Measurements from ENCODE around the gene ADCYAP1R1.

ADCYAP1R1 gene

GRCh38 chr7:31092606-31093005 lies 40.5 kb downstream of the ADCYAP1R1 start:
- DNase-seq (ENCODE audit: insufficient read length, low spot score) (no peak), FAIRE-seq (no peak)

DNA sequence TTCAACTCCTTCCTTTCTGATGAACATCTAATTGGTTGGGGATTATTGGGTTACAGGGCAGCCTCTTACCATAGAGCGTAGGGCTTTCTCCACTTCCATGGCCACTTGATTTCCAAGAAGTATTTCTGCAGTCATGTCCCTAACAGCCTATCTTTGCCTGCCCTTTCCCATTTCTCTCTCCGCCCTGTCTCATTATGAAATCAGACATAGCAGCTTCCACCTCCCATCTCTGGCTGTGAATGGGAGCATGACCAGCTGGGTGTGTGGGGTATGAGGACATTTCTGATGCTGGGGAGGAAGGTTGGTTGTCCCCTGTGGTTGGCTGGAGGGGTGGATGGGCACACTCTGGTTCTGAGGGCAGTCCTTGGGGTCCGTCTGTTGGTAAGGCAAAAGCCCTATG lies 41.2 kb downstream of the ADCYAP1R1 start:
- DNase-seq (ENCODE audit: insufficient read length, low spot score) (no peak), FAIRE-seq (no peak)
- TF ChIP-seq POLR2AphosphoS5 (IDR thresholded peaks at IDR 0.05; ENCODE audit: low read depth, low read length) (no peak), POLR2A (IDR thresholded peaks at IDR 0.05; ENCODE audit: low read depth, low read length) (no peak), POU2F2 (IDR thresholded peaks at IDR 0.05; ENCODE audit: low read depth, low read length) (no peak), SPI1 (IDR thresholded peaks at IDR 0.05; ENCODE audit: low read depth, low read length) (no peak), PAX5 (IDR thresholded peaks at IDR 0.05; ENCODE audit: insufficient read depth, low read length, severe bottlenecking) (no peak), TAF1 (IDR thresholded peaks at IDR 0.05; ENCODE audit: low read depth, low read length) (no peak)

More at GRCh38 chr7:31092606-31093005, 40.5 kb downstream of the ADCYAP1R1 start:
- TF ChIP-seq PAX5 (IDR thresholded peaks at IDR 0.05; ENCODE audit: insufficient read depth, low read length, severe bottlenecking) (no peak), POLR2A (IDR thresholded peaks at IDR 0.05; ENCODE audit: low read depth, low read length) (no peak), TAF1 (IDR thresholded peaks at IDR 0.05; ENCODE audit: low read depth, low read length) (no peak), POLR2AphosphoS5 (IDR thresholded peaks at IDR 0.05; ENCODE audit: low read depth, low read length) (no peak), POU2F2 (IDR thresholded peaks at IDR 0.05; ENCODE audit: low read depth, low read length) (no peak), SPI1 (IDR thresholded peaks at IDR 0.05; ENCODE audit: low read depth, low read length) (no peak)

GRCh38 chr7:31094271-31094670 lies 42.2 kb downstream of the ADCYAP1R1 start:
- DNase-seq (ENCODE audit: insufficient read length, low spot score) (no peak), FAIRE-seq (no peak)
- TF ChIP-seq POLR2A (IDR thresholded peaks at IDR 0.05; ENCODE audit: low read depth, low read length): no peak
- no peak for TF ChIP-seq PAX5 (IDR thresholded peaks at IDR 0.05; ENCODE audit: insufficient read depth, low read length, severe bottlenecking)
- TF ChIP-seq SPI1 (IDR thresholded peaks at IDR 0.05; ENCODE audit: low read depth, low read length): no peak
- no peak for TF ChIP-seq POLR2AphosphoS5 (IDR thresholded peaks at IDR 0.05; ENCODE audit: low read depth, low read length)
- TF ChIP-seq POU2F2 (IDR thresholded peaks at IDR 0.05; ENCODE audit: low read depth, low read length): no peak
- no peak for TF ChIP-seq TAF1 (IDR thresholded peaks at IDR 0.05; ENCODE audit: low read depth, low read length)

DNA sequence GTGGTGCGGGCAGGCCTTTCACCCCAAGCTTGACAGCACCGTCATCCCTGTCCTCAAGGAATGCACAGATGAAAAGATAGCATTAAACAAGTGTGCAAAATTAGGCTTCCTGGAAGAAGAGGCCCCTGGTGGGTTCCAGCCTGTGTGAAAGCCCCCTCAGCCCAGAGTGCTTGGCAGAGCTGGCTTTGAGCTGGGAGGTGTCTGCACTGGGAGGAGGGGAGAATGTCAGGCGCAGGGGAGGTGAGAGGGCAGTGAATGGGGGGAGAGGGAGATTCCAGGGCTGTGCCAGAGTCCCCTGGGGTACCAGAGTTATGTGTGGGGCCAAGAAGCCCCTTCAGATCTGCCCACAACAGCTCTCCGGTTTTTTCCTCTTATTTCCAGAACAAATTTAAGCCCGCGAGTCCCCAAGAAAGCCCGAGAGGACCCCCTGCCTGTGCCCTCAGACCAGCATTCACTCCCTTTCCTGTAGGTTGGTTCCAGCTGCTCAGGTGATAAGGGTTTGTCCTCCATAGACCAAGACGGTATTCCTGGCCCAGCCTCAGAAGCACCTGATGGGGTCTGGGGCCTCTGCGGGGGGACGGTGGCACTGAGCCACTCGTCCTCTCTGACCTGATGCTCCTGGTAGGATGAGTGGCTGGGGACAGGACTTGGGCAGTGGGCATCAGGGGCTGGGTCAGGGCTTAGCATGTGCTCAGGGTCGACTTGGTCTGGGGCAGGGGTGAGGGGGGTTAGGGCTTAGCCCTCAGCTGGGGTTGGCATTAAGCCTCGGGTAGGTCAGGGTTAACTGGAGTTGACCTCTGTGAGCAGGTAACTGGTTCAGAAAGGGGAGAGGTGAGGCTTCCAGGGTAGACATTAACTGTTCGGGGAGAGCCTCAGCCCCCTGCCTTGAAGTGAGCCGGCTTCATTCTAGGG lies 43.4 kb downstream of the ADCYAP1R1 start:
- FAIRE-seq: no peak
- no peak for DNase-seq (ENCODE audit: insufficient read length, low spot score)

DNA sequence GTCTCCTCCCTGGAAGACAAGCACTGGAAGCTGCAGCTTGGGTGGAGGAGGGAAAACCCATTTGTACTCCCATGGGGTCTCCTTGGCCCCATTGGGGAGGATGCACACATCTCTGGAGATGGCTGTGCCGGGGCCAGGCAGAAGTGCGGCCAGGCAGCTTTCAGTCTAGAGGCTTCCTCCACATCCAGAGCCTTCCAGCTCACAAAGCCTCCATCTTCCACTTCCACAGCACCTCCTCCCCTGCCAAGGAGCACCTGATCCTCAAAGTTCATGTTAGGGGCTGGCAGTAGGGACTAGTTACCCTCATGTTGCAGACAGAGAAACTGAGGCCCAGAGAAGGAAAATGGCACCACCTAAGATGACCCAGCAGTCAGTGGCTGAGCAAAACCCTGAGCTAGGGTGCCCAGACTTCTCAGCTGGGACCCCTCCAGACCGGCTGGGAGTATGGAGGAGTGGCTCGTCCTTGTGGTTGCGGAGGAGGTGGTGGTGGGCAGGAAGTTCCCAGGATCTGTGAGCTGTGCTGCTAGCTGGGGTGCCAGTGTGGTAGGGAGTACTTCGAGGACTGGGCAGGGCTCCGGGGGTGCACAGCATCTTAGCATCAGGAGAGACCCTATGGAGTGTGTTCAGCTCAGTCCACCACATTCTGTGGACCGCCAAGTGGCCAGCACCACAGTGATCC lies 44.2 kb downstream of the ADCYAP1R1 start:
- DNase-seq (ENCODE audit: insufficient read length, low spot score): no peak
- no peak for FAIRE-seq
- TF ChIP-seq TAF1 (IDR thresholded peaks at IDR 0.05; ENCODE audit: low read depth, low read length) (no peak), SPI1 (IDR thresholded peaks at IDR 0.05; ENCODE audit: low read depth, low read length) (no peak), POLR2A (IDR thresholded peaks at IDR 0.05; ENCODE audit: low read depth, low read length) (no peak), POLR2AphosphoS5 (IDR thresholded peaks at IDR 0.05; ENCODE audit: low read depth, low read length) (no peak)

More for the DNA sequence above, 43.4 kb downstream of the ADCYAP1R1 start:
- no peak for TF ChIP-seq SPI1 (IDR thresholded peaks at IDR 0.05; ENCODE audit: low read depth, low read length)
- no peak for TF ChIP-seq POLR2A (IDR thresholded peaks at IDR 0.05; ENCODE audit: low read depth, low read length)
- no peak for TF ChIP-seq POLR2AphosphoS5 (IDR thresholded peaks at IDR 0.05; ENCODE audit: low read depth, low read length)
- no peak for TF ChIP-seq POU2F2 (IDR thresholded peaks at IDR 0.05; ENCODE audit: low read depth, low read length)
- no peak for TF ChIP-seq TAF1 (IDR thresholded peaks at IDR 0.05; ENCODE audit: low read depth, low read length)

DNA sequence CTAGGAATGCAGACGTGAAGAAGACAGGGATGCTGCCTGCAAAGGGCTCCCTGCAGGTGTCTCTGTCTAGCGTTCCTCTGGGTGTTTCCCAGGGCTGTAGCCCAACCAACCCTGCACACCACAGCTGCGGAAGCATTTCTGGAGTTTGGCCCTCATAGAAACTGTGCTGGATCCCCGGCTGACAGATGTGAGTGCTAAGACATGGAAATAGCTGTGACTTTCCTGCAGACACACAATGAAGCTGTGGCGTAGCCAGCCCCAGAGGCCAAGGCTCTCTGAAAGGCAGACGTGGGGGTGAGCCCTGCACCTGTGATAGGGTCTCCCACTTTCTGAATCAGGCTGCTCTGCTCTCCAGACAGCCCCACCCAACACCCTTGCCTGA lies 44.8 kb downstream of the ADCYAP1R1 start:
- no peak for DNase-seq (ENCODE audit: insufficient read length, low spot score)
- FAIRE-seq: no peak
- TF ChIP-seq POU2F2 (IDR thresholded peaks at IDR 0.05; ENCODE audit: low read depth, low read length) (no peak), SPI1 (IDR thresholded peaks at IDR 0.05; ENCODE audit: low read depth, low read length) (no peak), POLR2AphosphoS5 (IDR thresholded peaks at IDR 0.05; ENCODE audit: low read depth, low read length) (no peak), PAX5 (IDR thresholded peaks at IDR 0.05; ENCODE audit: insufficient read depth, low read length, severe bottlenecking) (no peak), TAF1 (IDR thresholded peaks at IDR 0.05; ENCODE audit: low read depth, low read length) (no peak), POLR2A (IDR thresholded peaks at IDR 0.05; ENCODE audit: low read depth, low read length) (no peak)

GRCh38 chr7:31098642-31099360 lies 46.7 kb downstream of the ADCYAP1R1 start:
- FAIRE-seq (no peak), DNase-seq (ENCODE audit: insufficient read length, low spot score) (no peak)
- no peak for TF ChIP-seq TAF1 (IDR thresholded peaks at IDR 0.05; ENCODE audit: low read depth, low read length)

DNA sequence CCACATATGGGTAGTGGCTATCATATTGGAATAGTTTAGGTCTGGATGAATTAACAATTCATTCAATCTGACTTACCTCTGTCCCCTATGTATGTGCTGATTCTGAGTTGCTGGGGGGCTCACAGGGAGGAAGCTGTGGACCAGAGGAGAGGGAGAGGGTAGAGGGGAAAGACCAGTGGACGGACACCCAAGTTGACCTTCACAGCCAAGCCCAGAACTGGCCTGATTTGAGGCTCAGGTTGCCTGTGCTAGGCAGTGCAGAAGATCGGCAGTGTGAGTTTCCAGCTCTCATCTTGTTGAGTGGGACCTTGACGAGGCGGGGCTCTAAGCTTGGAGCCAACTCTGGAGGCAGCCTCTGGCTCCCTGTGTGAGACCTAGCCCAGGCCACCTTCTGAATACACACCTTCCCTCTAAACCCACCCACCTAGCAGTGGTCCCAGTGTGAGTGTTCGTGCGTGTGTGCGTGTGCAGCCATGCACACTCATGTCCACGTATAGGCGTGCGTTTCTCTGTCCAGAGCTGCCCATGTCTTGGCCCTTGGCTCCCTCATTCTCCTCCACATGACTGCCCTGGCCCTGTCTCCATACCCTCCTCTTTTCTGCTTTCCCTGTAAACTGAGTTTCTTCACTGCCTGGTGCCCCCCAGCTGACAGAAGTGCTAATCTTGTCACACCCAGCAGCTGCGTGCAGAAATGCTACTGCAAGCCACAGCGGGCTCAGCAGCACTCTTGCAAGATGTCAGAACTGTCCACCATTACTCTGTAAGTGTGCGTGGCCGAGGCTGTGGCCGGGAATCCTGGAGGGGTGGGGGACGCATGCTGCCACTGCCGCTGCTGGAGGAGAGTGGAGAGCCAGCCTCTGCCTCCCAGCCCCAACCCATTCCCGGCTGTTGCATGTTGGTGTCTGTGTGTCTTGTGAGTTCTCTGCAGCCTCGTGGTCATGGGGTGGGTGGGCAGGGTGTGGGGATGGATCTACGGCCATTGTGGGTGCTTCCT lies 47.6 kb downstream of the ADCYAP1R1 start:
- TF ChIP-seq PAX5 (IDR thresholded peaks at IDR 0.05; ENCODE audit: insufficient read depth, low read length, severe bottlenecking) (no peak), SPI1 (IDR thresholded peaks at IDR 0.05; ENCODE audit: low read depth, low read length) (no peak), POU2F2 (IDR thresholded peaks at IDR 0.05; ENCODE audit: low read depth, low read length) (no peak), POLR2AphosphoS5 (IDR thresholded peaks at IDR 0.05; ENCODE audit: low read depth, low read length) (no peak), TAF1 (IDR thresholded peaks at IDR 0.05; ENCODE audit: low read depth, low read length) (no peak), POLR2A (IDR thresholded peaks at IDR 0.05; ENCODE audit: low read depth, low read length) (no peak)
- DNase-seq (ENCODE audit: insufficient read length, low spot score) (no peak), FAIRE-seq (no peak)
